Effector memory CD4-positive, alpha-beta T cell (primary cell): ENCODE results near the gene GPX8.

Source experiments
- DNase-seq, 3 donors: peaks; one replicate each; pipeline ENCODE4 v3.0.0-alpha.2; 2020
- H3K27ac ChIP-seq: 2 replicates; pipeline ENCODE4 v1.7.0; 2013; ENCODE audit warnings: mild to moderate bottlenecking, low read length, moderate library complexity; ENCODE audit not compliant: insufficient read depth, poor library complexity, severe bottlenecking
- H3K27me3 ChIP-seq: replicated peaks from 2 replicates; pipeline ENCODE4 v1.7.0; 2013; ENCODE audit warnings: mild to moderate bottlenecking, low read length; ENCODE audit not compliant: insufficient read depth, control insufficient read depth, poor library complexity, severe bottlenecking
- H3K36me3 ChIP-seq: 2 replicates; pipeline ENCODE4 v1.7.0; 2013; ENCODE audit warnings: mild to moderate bottlenecking, low read length, moderate library complexity; ENCODE audit not compliant: control insufficient read depth, insufficient read depth
- H3K4me1 ChIP-seq: 2 replicates; pipeline ENCODE4 v1.7.0; 2013; ENCODE audit warnings: low read length, mild to moderate bottlenecking; ENCODE audit not compliant: control insufficient read depth, insufficient read depth, poor library complexity, severe bottlenecking
- H3K4me3 ChIP-seq: 2 replicates; pipeline ENCODE4 v1.7.0; 2013; ENCODE audit warnings: low read length, low read depth, mild to moderate bottlenecking; ENCODE audit not compliant: insufficient read depth, poor library complexity, severe bottlenecking
- H3K9me3 ChIP-seq: 2 replicates; pipeline ENCODE4 v1.7.0; 2013; ENCODE audit warnings: mild to moderate bottlenecking, low read length, moderate library complexity; ENCODE audit not compliant: control insufficient read depth

The GPX8 gene

DNA sequence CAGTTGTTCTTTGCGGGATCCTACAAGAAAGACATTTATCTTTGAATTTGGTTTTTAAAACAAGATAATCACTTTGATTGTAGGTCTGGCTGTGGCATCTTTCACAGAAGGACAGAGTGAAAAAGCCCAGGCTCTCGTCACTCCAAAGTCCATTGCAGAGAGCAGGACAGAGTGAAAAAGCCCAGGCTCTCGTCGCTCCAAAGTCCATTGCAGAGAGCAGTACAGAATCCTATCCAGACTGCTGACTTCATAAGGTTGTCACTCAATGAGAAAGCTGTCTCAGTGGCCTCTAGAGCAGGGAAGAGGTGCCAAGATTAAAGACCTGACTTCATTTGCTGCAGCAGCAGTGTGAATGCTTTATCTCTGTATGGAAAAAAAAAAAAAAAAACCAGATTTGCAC lies 16.3 kb upstream of the GPX8 start:
- DNase-seq, result no peak
- Histone ChIP-seq H3K9me3 (no peaks in the 10 kb centered on the region), H3K4me1 (peaks cover 3% of the 10 kb centered on the region), H3K27me3 (no peaks in the 10 kb centered on the region), H3K36me3 (no peaks in the 10 kb centered on the region), H3K27ac (no peak overlapping the region), H3K4me3 (no peak overlapping the region)

- peaks cover 3% of the 10 kb centered on the region for H3K4me1 ChIP-seq
- H3K9me3 ChIP-seq, result no peaks in the 10 kb centered on the region
- no peak overlapping the region for H3K4me3 ChIP-seq
- no peaks in the 10 kb centered on the region for H3K27me3 ChIP-seq
- H3K27ac ChIP-seq, result no peak overlapping the region
- no peaks in the 10 kb centered on the region for H3K36me3 ChIP-seq
- no peak for DNase-seq
Measured at GRCh38 chr5:55146080-55146479, 13.9 kb upstream of the GPX8 start.

GRCh38 chr5:55146543-55147151 lies 13.3 kb upstream of the GPX8 start:
- peaks cover 3% of the 10 kb centered on the region for H3K4me1 ChIP-seq
- peak; percentile 65 to 78 (median 67) for DNase-seq
- H3K27me3 ChIP-seq, result no peaks in the 10 kb centered on the region
- H3K4me3 ChIP-seq, result no peak overlapping the region
- no peak overlapping the region for H3K27ac ChIP-seq
- H3K36me3 ChIP-seq, result no peaks in the 10 kb centered on the region
- no peaks in the 10 kb centered on the region for H3K9me3 ChIP-seq

DNA sequence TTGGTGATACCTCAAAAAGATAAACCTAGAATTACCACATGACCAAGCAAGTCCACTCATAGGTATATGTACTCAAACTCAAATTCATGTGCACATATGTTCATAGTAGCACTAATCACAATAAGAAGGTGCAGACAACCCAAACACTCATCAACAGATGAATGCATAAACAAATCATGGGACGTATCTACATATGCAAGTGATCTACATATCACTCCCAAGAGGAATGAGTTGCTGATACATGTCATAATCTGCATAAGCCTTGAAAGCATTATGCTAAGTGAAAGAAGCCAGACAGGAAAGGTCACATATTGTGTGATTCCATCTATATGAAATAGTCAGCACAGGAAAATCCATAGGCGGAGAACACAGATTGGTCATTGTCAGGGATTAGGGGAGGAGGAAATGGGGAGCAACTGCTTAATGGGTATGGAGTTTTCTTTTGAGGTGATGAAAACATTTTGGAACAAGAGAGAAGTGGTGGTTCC lies 10.6 kb upstream of the GPX8 start:
- no peak overlapping the region for H3K27ac ChIP-seq

GRCh38 chr5:55151923-55152842 lies 7.8 kb upstream of the GPX8 start:
- Histone ChIP-seq H3K9me3 (no peaks in the 10 kb centered on the region), H3K36me3 (no peaks in the 10 kb centered on the region), H3K27ac (no peak overlapping the region), H3K4me1 (no peaks in the 10 kb centered on the region), H3K27me3 (no peaks in the 10 kb centered on the region), H3K4me3 (no peak overlapping the region)
- DNase-seq, result no peak

More for the DNA sequence above, 10.6 kb upstream of the GPX8 start:
- Histone ChIP-seq H3K36me3 (no peaks in the 10 kb centered on the region), H3K4me3 (no peak overlapping the region), H3K4me1 (peaks cover 3% of the 10 kb centered on the region), H3K27me3 (no peaks in the 10 kb centered on the region), H3K9me3 (no peaks in the 10 kb centered on the region)
- no peak for DNase-seq

DNA sequence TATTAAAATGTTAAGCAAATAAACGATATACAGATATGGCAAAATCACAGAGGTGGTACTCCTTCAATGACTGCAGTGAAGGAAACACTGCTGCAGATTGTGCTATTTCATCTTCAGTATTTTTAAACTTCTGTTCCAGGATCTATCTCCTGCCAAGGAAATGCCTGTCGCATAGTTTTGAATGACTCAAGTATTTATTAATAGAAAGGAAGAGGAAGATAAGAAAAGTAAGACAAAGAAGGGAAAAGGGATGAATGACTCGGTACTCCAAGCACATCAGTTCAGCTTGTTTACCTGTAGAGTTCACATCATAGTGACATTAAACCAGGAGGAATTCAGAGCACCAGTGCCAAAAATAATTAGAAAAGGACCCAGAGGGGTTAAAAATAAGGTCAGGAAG lies 5.1 kb upstream of the GPX8 start:
- Histone ChIP-seq H3K4me3 (no peak overlapping the region), H3K9me3 (no peaks in the 10 kb centered on the region), H3K27me3 (peaks cover 2% of the 10 kb centered on the region), H3K27ac (no peak overlapping the region), H3K36me3 (no peaks in the 10 kb centered on the region), H3K4me1 (no peaks in the 10 kb centered on the region)
- DNase-seq, result no peak

DNA sequence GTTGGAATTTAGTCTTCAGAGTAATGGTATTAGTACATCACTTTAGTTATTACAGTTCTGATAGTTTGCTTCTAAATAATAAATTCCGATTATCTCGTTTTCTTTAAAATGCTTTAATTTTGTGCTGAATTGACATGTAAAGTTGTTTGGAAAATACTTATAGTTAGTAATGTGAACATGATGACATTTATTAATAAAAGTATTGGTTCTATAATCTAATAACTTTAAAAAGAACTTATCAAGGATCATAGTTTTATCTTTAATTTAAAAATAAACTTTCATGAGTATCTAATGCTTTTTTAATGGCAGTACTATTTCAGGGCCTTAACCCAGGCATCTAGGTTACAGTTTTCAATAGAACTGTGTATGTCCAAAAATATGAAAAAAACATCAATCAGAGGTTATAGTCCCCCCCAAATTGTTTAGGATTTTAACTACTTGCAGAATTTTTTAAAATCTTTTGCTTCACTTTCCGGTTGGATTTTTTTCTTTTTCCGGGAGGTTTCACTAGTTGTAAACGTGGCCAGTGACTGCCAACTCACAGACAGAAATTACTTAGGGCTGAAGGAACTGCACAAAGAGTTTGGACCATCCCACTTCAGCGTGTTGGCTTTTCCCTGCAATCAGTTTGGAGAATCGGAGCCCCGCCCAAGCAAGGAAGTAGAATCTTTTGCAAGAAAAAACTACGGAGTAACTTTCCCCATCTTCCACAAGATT lies 680 bp downstream of the GPX8 start:
- H3K4me1 ChIP-seq, result no peaks in the 10 kb centered on the region
- no peak overlapping the region for H3K27ac ChIP-seq
- H3K27me3 ChIP-seq, result peaks cover 10% of the 10 kb centered on the region
- no peak for DNase-seq
- H3K9me3 ChIP-seq, result no peaks in the 10 kb centered on the region
- no peaks in the 10 kb centered on the region for H3K36me3 ChIP-seq
- no peak overlapping the region for H3K4me3 ChIP-seq

- H3K9me3 ChIP-seq, result no peaks in the 10 kb centered on the region
- peaks cover 10% of the 10 kb centered on the region for H3K27me3 ChIP-seq
- no peaks in the 10 kb centered on the region for H3K4me1 ChIP-seq
- H3K36me3 ChIP-seq, result no peaks in the 10 kb centered on the region
- H3K27ac ChIP-seq, result no peak overlapping the region
- no peak for DNase-seq
- no peak overlapping the region for H3K4me3 ChIP-seq
Measured at GRCh38 chr5:55162666-55163065, 2.7 kb downstream of the GPX8 start.

DNA sequence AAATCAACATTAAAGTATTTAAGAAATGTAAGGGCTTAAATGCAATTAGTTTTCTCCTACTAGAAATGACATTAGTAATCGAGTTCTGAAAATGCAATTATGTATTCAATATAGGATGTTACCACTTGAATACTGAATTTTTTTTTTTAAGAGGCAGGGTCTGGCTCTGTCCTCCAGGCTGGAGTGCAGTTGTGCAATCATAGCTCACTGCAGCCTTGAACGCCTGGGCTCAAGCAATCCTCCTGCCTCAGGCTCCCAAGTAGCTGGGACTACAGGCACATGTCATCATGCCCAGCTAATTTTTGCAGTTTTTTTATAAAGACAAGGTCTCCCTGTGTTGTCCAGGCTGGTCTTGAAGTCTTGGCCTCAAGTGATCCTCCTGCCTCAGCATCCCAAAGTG lies 11.5 kb downstream of the GPX8 start:
- Histone ChIP-seq H3K27me3 (peaks cover 29% of the 10 kb centered on the region), H3K27ac (no peak overlapping the region), H3K4me1 (peaks cover 20% of the 10 kb centered on the region), H3K9me3 (no peaks in the 10 kb centered on the region), H3K4me3 (no peak overlapping the region), H3K36me3 (no peaks in the 10 kb centered on the region)
- DNase-seq, result no peak
